Measurements from ENCODE around the gene VPS13D. TPM values are rescaled to one million over a fixed set of nuclear protein-coding genes. Genes with fewer than 3 reads are reported as not detected.

The VPS13D gene
- polyA plus RNA-seq, 1 of the 3 experiments (the other 2 are of a cell fraction) = 15.0 TPM

- Histone ChIP-seq H4K20me1 (ENCODE audit: insufficient read depth) (no peaks in the 10 kb centered on the region), H3K79me2 (ENCODE audit: insufficient read depth) (no peaks in the 10 kb centered on the region), H3K9me3 (no peaks in the 10 kb centered on the region), H2AFZ (ENCODE audit: low read depth) (no peak overlapping the region), H3K27me3 (ENCODE audit: insufficient read depth) (no peaks in the 10 kb centered on the region), H3K4me3 (ENCODE audit: low read depth in 2 of 2, low read length in 1 of 2) (no peak overlapping the region), H3K4me1 (ENCODE audit: control insufficient read depth in 1 of 2, insufficient read depth in 2 of 2, low read depth in 1 of 2, low read length in 1 of 2) (peaks cover 17 to 22% of the 10 kb centered on the region in 2 experiments), H3K9ac (no peak overlapping the region), H3K4me2 (no peak overlapping the region), H3K27ac (ENCODE audit: low read depth in 2 of 2, low read length in 1 of 2) (no peak overlapping the region), H3K9me2 (no peaks in the 10 kb centered on the region), H3K36me3 (replicated peaks in 1 of 2; ENCODE audit: control insufficient read depth in 1 of 2, insufficient read depth in 2 of 2, low read length in 1 of 2) (no peaks in the 10 kb centered on the region), H3F3A (replicated peaks; ENCODE audit: insufficient read depth) (peaks cover 4% of the 10 kb centered on the region)
- WGBS (ENCODE audit: low lambda C conversion rate) = 91% methylated on average over 8 of the region's 10 CpGs
- no peak for DNase-seq
- no peak for TF ChIP-seq RXRA (IDR thresholded peaks at IDR 0.05; ENCODE audit: borderline replicate concordance, low read depth)
- TF ChIP-seq FOXM1 (IDR thresholded peaks at IDR 0.05; ENCODE audit: low read depth) = no peak
- TF ChIP-seq REST (IDR thresholded peaks at IDR 0.05; ENCODE audit: low read depth, low read length) = no peak
- POLR2A ChIA-PET = interaction anchor here (1.0 kb wide), 1 partner anchor 25 kb away, joined by 4 read pairs; no protein-coding TSS in a partner anchor
- CTCF ChIA-PET = interaction anchor here (4.4 kb wide), 1 partner anchor 55 kb away, joined by 29 read pairs; no protein-coding TSS in a partner anchor
These were observed 49.5 kb upstream of the VPS13D start for GRCh38 chr1:12180315-12180714.

DNA sequence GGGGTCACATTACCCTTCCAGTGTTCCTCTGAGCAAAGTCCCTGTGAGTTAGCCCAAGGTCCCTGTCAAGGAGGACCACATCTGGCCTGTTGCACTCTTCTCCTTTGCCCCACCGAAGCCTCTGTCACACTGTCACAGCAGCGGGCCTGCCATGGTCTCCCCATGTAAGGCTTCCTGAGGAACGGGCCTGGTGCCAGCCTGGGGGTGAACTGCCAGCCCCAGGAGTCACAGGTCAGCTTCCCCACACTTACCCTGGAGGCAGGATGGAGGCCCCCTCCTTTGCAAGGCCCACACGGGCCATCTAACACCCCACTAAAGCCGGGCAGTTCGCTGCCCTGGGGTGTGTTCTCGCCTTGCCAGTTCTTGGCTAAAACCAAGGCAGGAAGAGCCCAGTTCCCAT is 48.9 kb upstream of the VPS13D start:
- CTCF ChIA-PET = interaction anchor here (4.4 kb wide), 1 partner anchor 56 kb away, joined by 29 read pairs; no protein-coding TSS in a partner anchor
- H3K9me2 ChIP-seq = no peaks in the 10 kb centered on the region
- peaks cover 17 to 28% of the 10 kb centered on the region in 2 experiments for H3K4me1 ChIP-seq (ENCODE audit: control insufficient read depth in 1 of 2, insufficient read depth in 2 of 2, low read depth in 1 of 2, low read length in 1 of 2)
- no peak for DNase-seq
- H3K79me2 ChIP-seq (ENCODE audit: insufficient read depth) = no peaks in the 10 kb centered on the region
- H3K4me2 ChIP-seq = no peak overlapping the region
- no peak overlapping the region for H3K9ac ChIP-seq
- H3K36me3 ChIP-seq (replicated peaks in 1 of 2; ENCODE audit: control insufficient read depth in 1 of 2, insufficient read depth in 2 of 2, low read length in 1 of 2) = no peaks in the 10 kb centered on the region
- no peaks in the 10 kb centered on the region for H4K20me1 ChIP-seq (ENCODE audit: insufficient read depth)
- POLR2A ChIA-PET = interaction anchor here (1.0 kb wide), 1 partner anchor 26 kb away, joined by 4 read pairs; no protein-coding TSS in a partner anchor
- H2AFZ ChIP-seq (ENCODE audit: low read depth) = no peak overlapping the region
- H3F3A ChIP-seq (replicated peaks; ENCODE audit: insufficient read depth) = peaks cover 4% of the 10 kb centered on the region
- no peaks in the 10 kb centered on the region for H3K9me3 ChIP-seq
- H3K27ac ChIP-seq (ENCODE audit: low read depth in 2 of 2, low read length in 1 of 2) = no peak overlapping the region
- TF ChIP-seq MXI1 (IDR thresholded peaks at IDR 0.05; ENCODE audit: low read depth, low read length) (no peak), SIN3A (IDR thresholded peaks at IDR 0.05; ENCODE audit: borderline replicate concordance, low read depth, low read length) (no peak), FOXM1 (IDR thresholded peaks at IDR 0.05; ENCODE audit: low read depth) (no peak), GATA2 (CRISPR knock-in tag; IDR thresholded peaks at IDR 0.05) (no peak), POLR2AphosphoS5 (IDR thresholded peaks at IDR 0.05; ENCODE audit: low read depth, low read length) (no peak)
- 69% methylated on average over 3 of the region's 7 CpGs for WGBS (ENCODE audit: low lambda C conversion rate)
- no peaks in the 10 kb centered on the region for H3K27me3 ChIP-seq (ENCODE audit: insufficient read depth)
- no peak overlapping the region for H3K4me3 ChIP-seq (ENCODE audit: low read depth in 2 of 2, low read length in 1 of 2)

DNA sequence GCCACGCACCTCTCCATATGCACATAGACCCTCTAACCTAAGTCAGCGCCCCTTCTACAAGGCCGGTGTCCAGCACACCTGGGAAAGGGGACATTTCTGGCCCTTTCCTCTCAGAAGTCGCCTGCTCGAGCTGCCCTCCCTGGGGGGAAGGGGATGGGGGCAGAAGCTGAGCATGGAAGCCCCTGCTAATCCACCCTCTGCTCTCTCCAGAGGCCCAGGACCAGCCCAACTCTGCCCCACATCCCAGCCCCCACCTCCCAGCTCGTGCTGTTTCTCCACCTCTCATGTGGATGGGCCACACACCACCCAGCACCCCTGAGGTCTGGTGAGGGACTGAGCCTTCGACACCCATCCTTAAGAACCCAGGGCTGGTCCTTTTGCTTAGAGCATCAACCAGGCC is 48.3 kb upstream of the VPS13D start:
- ChIA-PET POLR2A (no interaction called here), CTCF (interaction anchor here (0.6 to 6.2 kb wide), 2 partner anchors 56 to 63 kb away, joined by 3 to 79 read pairs; no protein-coding TSS in a partner anchor)
- Histone ChIP-seq H3K9ac (no peak overlapping the region), H3K9me3 (no peaks in the 10 kb centered on the region), H3K36me3 (replicated peaks in 1 of 2; ENCODE audit: control insufficient read depth in 1 of 2, insufficient read depth in 2 of 2, low read length in 1 of 2) (no peaks in the 10 kb centered on the region), H3K4me1 (ENCODE audit: control insufficient read depth in 1 of 2, insufficient read depth in 2 of 2, low read depth in 1 of 2, low read length in 1 of 2) (peaks cover 17 to 34% of the 10 kb centered on the region in 2 experiments), H2AFZ (ENCODE audit: low read depth) (no peak overlapping the region), H3K4me3 (ENCODE audit: low read depth in 2 of 2, low read length in 1 of 2) (no peak overlapping the region), H3K27me3 (ENCODE audit: insufficient read depth) (no peaks in the 10 kb centered on the region), H3K9me2 (no peaks in the 10 kb centered on the region), H3K79me2 (ENCODE audit: insufficient read depth) (no peaks in the 10 kb centered on the region), H3K4me2 (no peak overlapping the region), H3F3A (replicated peaks; ENCODE audit: insufficient read depth) (peaks cover 4% of the 10 kb centered on the region), H4K20me1 (ENCODE audit: insufficient read depth) (no peaks in the 10 kb centered on the region), H3K27ac (ENCODE audit: low read depth in 2 of 2, low read length in 1 of 2) (no peak overlapping the region)
- no peak for DNase-seq
- 89% methylated on average over 6 of the region's 7 CpGs for WGBS (ENCODE audit: low lambda C conversion rate)
- no peak for TF ChIP-seq JUND (IDR thresholded peaks at IDR 0.05)
- no peak for TF ChIP-seq SIN3A (IDR thresholded peaks at IDR 0.05; ENCODE audit: borderline replicate concordance, low read depth, low read length)
- no peak for TF ChIP-seq USF1 (IDR thresholded peaks at IDR 0.05; ENCODE audit: borderline replicate concordance, low read depth)
- TF ChIP-seq FOSL2 (IDR thresholded peaks at IDR 0.05; ENCODE audit: borderline replicate concordance, low read depth) = no peak
- TF ChIP-seq, protein P1, sequence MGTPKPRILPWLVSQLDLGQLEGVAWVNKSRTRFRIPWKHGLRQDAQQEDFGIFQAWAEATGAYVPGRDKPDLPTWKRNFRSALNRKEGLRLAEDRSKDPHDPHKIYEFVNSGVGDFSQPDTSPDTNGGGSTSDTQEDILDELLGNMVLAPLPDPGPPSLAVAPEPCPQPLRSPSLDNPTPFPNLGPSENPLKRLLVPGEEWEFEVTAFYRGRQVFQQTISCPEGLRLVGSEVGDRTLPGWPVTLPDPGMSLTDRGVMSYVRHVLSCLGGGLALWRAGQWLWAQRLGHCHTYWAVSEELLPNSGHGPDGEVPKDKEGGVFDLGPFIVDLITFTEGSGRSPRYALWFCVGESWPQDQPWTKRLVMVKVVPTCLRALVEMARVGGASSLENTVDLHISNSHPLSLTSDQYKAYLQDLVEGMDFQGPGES (IDR thresholded peaks at IDR 0.05; ENCODE audit: low read depth, low read length) = no peak
- no peak for TF ChIP-seq POLR2AphosphoS5 (IDR thresholded peaks at IDR 0.05; ENCODE audit: low read depth, low read length)
- TF ChIP-seq TAF1 (IDR thresholded peaks at IDR 0.05; ENCODE audit: borderline replicate concordance, low read depth, low read length) = no peak
- TF ChIP-seq RAD21 (IDR thresholded peaks at IDR 0.05; ENCODE audit: low read length) = no peak
- TF ChIP-seq, protein P2, sequence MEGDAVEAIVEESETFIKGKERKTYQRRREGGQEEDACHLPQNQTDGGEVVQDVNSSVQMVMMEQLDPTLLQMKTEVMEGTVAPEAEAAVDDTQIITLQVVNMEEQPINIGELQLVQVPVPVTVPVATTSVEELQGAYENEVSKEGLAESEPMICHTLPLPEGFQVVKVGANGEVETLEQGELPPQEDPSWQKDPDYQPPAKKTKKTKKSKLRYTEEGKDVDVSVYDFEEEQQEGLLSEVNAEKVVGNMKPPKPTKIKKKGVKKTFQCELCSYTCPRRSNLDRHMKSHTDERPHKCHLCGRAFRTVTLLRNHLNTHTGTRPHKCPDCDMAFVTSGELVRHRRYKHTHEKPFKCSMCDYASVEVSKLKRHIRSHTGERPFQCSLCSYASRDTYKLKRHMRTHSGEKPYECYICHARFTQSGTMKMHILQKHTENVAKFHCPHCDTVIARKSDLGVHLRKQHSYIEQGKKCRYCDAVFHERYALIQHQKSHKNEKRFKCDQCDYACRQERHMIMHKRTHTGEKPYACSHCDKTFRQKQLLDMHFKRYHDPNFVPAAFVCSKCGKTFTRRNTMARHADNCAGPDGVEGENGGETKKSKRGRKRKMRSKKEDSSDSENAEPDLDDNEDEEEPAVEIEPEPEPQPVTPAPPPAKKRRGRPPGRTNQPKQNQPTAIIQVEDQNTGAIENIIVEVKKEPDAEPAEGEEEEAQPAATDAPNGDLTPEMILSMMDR (IDR thresholded peaks at IDR 0.05) = no peak

Data from SK-N-SH (cell line).